K562 (cell line): ENCODE results near the gene SLC19A1.

Experiments used
- ATF2 ChIP-seq: sonication (generic); formaldehyde crosslinking; IDR thresholded peaks from 2 replicates; pipeline ENCODE4 v1.8.1; 2022; ENCODE audit warnings: missing genetic modification reagents
- BRF2 ChIP-seq: IDR thresholded peaks from 3 replicates; pipeline ENCODE4 v1.6.1; 2011; ENCODE audit warnings: borderline replicate concordance, mild to moderate bottlenecking; ENCODE audit not compliant: insufficient read length, insufficient read depth
- DLX4 ChIP-seq: fragments of 250-450 bp; sonication (Bioruptor Pico); IDR thresholded peaks from 2 replicates; pipeline ENCODE4 v1.6.1; 2021; ENCODE audit warnings: mild to moderate bottlenecking
- E2F6 ChIP-seq, 2 experiments: IDR thresholded peaks; 2 replicates each; pipeline ENCODE4 v1.6.1; 2011; ENCODE audit warnings: borderline replicate concordance in 1 of 2, control low read depth in 1 of 2, low read depth in 1 of 2, low read length in 1 of 2, mild to moderate bottlenecking in 1 of 2, mixed read lengths in 1 of 2, moderate library complexity in 1 of 2; ENCODE audit not compliant: insufficient read depth in 1 of 2, insufficient read length in 1 of 2, poor library complexity in 1 of 2, severe bottlenecking in 1 of 2; ENCODE audit errors: extremely low read depth in 1 of 2
- ERF ChIP-seq: fragments of 450-650 bp; formaldehyde crosslinking; IDR thresholded peaks from 2 replicates; pipeline ENCODE4 v1.4.0; 2020; ENCODE audit warnings: mild to moderate bottlenecking, mixed read lengths
- JUN ChIP-seq, 2 experiments: sonication (generic) in 1 of 2; formaldehyde crosslinking in 1 of 2; IDR thresholded peaks; 2 replicates each; pipeline versions ENCODE4 v1.6.1 to v1.8.0; 2012 to 2022; ENCODE audit warnings: borderline replicate concordance in 2 of 2, mild to moderate bottlenecking in 2 of 2, improper control_type of control experiment in 1 of 2, low read depth in 1 of 2, low read length in 1 of 2, missing genetic modification reagents in 1 of 2
- NFRKB ChIP-seq: fragments of 450-650 bp; IDR thresholded peaks from 2 replicates; pipeline ENCODE4 v1.6.1; 2016; ENCODE audit warnings: low read depth
- POLR2AphosphoS5 ChIP-seq: IDR thresholded peaks from 2 replicates; pipeline ENCODE4 v1.6.1; 2011; ENCODE audit warnings: mild to moderate bottlenecking, low read depth, low read length, moderate library complexity; ENCODE audit not compliant: control insufficient read depth, insufficient read depth
- SMAD4 ChIP-seq: fragments of 250-450 bp; sonication (Bioruptor Pico); conservative IDR thresholded peaks from 2 replicates; pipeline ENCODE4 v1.8.0; 2021; ENCODE audit warnings: inconsistent platforms, mild to moderate bottlenecking, moderate library complexity
- TAF1 ChIP-seq: IDR thresholded peaks from 2 replicates; pipeline ENCODE4 v1.6.1; 2011; ENCODE audit warnings: mild to moderate bottlenecking, low read length, moderate library complexity; ENCODE audit not compliant: insufficient read depth, control insufficient read depth, severe bottlenecking; ENCODE audit errors: extremely low read depth
- ZNF324 ChIP-seq: fragments of 250-450 bp; sonication (Bioruptor Pico); IDR thresholded peaks from 2 replicates; pipeline ENCODE4 v1.4.0; 2020; ENCODE audit warnings: mild to moderate bottlenecking

- TF ChIP-seq DLX4 (CRISPR knock-in tag) (no peak), POLR2AphosphoS5 (no peak), BRF2 (no peak), E2F6 (IDR thresholded peaks at IDR 0.05; ENCODE audit: borderline replicate concordance in 1 of 2, extremely low read depth in 1 of 2, insufficient read depth in 1 of 2, insufficient read length in 1 of 2, low read depth in 1 of 2, low read length in 1 of 2, poor library complexity in 1 of 2, severe bottlenecking in 1 of 2) (no peak), ZNF324 (CRISPR knock-in tag) (no peak), TAF1 (no peak), ERF (CRISPR knock-in tag) (no peak), ATF2 (CRISPR knock-in tag) (no peak), SMAD4 (CRISPR knock-in tag) (no peak), NFRKB (no peak), JUN (IDR thresholded peaks at IDR 0.05; ENCODE audit: borderline replicate concordance, low read depth, low read length) (no peak), JUN (CRISPR knock-in tag; IDR thresholded peaks at IDR 0.05; ENCODE audit: borderline replicate concordance) (no peak)
Observed at GRCh38 chr21:45458281-45459170, 83.7 kb downstream of the SLC19A1 start.
